Transverse colon (tissue), 4 donors: Measurements from ENCODE around the gene CDYL. TPM values are rescaled to one million over a fixed set of nuclear protein-coding genes. Genes with fewer than 3 reads are reported as not detected.
"Not testable (repeated sequence)": the region's sequence is repeated elsewhere in the genome, so short reads cannot be mapped to it uniquely, and the experiment has no call there.

Experiments
- DNase-seq: peaks from one replicate; pipeline ENCODE4 v3.0.0-alpha.2; 2019
- H3K27ac ChIP-seq, 4 donors: fragments of 200-600 bp; sonication (generic); 2 replicates each; pipeline ENCODE4 v1.5.1; 2016 to 2018; ENCODE audit warnings: inconsistent platforms in 4 of 4
- H3K27me3 ChIP-seq: fragments of 200-600 bp; sonication (generic); 2 replicates; pipeline ENCODE4 v1.5.1; 2017; ENCODE audit warnings: inconsistent platforms
- H3K36me3 ChIP-seq, 4 donors: fragments of 200-600 bp; sonication (generic); 2 replicates each; pipeline ENCODE4 v1.5.1; 2017 to 2019; ENCODE audit warnings: inconsistent platforms in 4 of 4
- H3K4me1 ChIP-seq, 4 donors: fragments of 200-600 bp; sonication (generic); 2 replicates each; pipeline ENCODE4 v1.5.1; 2017 to 2020; ENCODE audit warnings: inconsistent platforms in 4 of 4
- H3K4me3 ChIP-seq, 4 donors: fragments of 200-600 bp; sonication (generic); 1 replicate in 1 of 4; 2 replicates in 3 of 4; pipeline versions ENCODE4 v1.5.1 to v1.6.1; 2017 to 2019; ENCODE audit warnings: inconsistent platforms in 4 of 4
- H3K9me3 ChIP-seq, 2 donors: fragments of 200-600 bp; sonication (generic); 2 replicates each; pipeline ENCODE4 v1.5.1; 2017 to 2019; ENCODE audit warnings: inconsistent platforms in 2 of 2
- CTCF ChIP-seq, 5 experiments: fragments of 200-600 bp in 3 of 5; fragments of 450-650 bp in 2 of 5; sonication (generic) in 3 of 5; IDR thresholded peaks; 1 replicate in 2 of 5; 2 replicates in 3 of 5; pipeline ENCODE4 v1.5.1; 2016 to 2017; ENCODE audit warnings: antibody characterized with exemption in 5 of 5, inconsistent platforms in 3 of 5, mild to moderate bottlenecking in 2 of 5, moderate library complexity in 1 of 5
- EP300 ChIP-seq: sonication (generic); formaldehyde crosslinking; IDR thresholded peaks from one replicate; pipeline ENCODE4 v1.6.1; 2017; ENCODE audit warnings: antibody characterized with exemption, low read depth
- POLR2A ChIP-seq: fragments of 450-650 bp; IDR thresholded peaks from one replicate; pipeline ENCODE4 v1.6.1; 2016; ENCODE audit warnings: antibody characterized with exemption, mild to moderate bottlenecking, moderate library complexity
- POLR2AphosphoS5 ChIP-seq, 3 donors: sonication (generic); formaldehyde crosslinking; IDR thresholded peaks; one replicate each; pipeline ENCODE4 v1.6.1; 2016; ENCODE audit warnings: antibody characterized with exemption in 3 of 3
- WGBS, 2 donors: methylation state at CpG; one replicate each; pipeline ENCODE4 v1.1.5; 2018; ENCODE audit warnings: low coverage in 1 of 2; 5-methylcytosine and 5-hydroxymethylcytosine counted together
- in situ Hi-C, 4 donors: fragments of 200-750 bp; cut with MboI; loops; one replicate each; pipeline versions ENCODE4 v1.15.0 to v1.15.1; 2017; ENCODE audit warnings: low sequenced_read_pairs in 3 of 4, low pct_ligation_motif_present in 1 of 4, low pct_unique_long_range_greater_than_20kb in 1 of 4
- intact Hi-C: fragments of 100-400 bp; cut with DNase I; formaldehyde crosslinking; loops from one replicate; pipeline ENCODE4 v1.15.1; 2023; ENCODE audit warnings: low total_unique reads
- total RNA-seq, 4 donors: library from RNA; depleted of rRNA; stranded (reverse); fragments of >200 nt; gene quantifications; one replicate each; pipeline ENCODE4 v1.1.0, GENCODE V29; 2016

Gene CDYL
- total RNA-seq, 4 donors from 2014 or later: 23.6 to 40.8 (median 30.0) TPM

- in situ Hi-C loops: no loop called here
- H3K27me3 ChIP-seq: no peaks in the 10 kb centered on the region
- intact Hi-C loops: no loop called here
Observed at GRCh38 chr6:4860387-4860786, 84.2 kb downstream of the CDYL start.

GRCh38 chr6:4861564-4861963 is 85.4 kb downstream of the CDYL start:
- Histone ChIP-seq H3K36me3 (no peaks in the 10 kb centered on the region), H3K4me1 (peaks cover 0 to 20% (median 11%) of the 10 kb centered on the region in 4 donors), H3K27ac (no peak overlapping the region), H3K4me3 (no peak overlapping the region), H3K9me3 (no peaks in the 10 kb centered on the region), H3K27me3 (no peaks in the 10 kb centered on the region)
- intact Hi-C loops: no loop called here
- WGBS, 2 donors: 83 to 89% methylated on average over 3 of the region's 3 CpGs
- TF ChIP-seq POLR2AphosphoS5 (IDR thresholded peaks at IDR 0.05): no peak
- no peak for TF ChIP-seq CTCF (IDR thresholded peaks at IDR 0.05)
- TF ChIP-seq EP300: no peak
- TF ChIP-seq POLR2A: no peak
- in situ Hi-C loops: no loop called here
- DNase-seq: no peak

More at GRCh38 chr6:4860387-4860786, 84.2 kb downstream of the CDYL start:
- no peaks in the 10 kb centered on the region for H3K9me3 ChIP-seq
- H3K27ac ChIP-seq: no peak overlapping the region
- TF ChIP-seq POLR2AphosphoS5 (IDR thresholded peaks at IDR 0.05) (no peak), POLR2A (no peak)
- H3K36me3 ChIP-seq: no peaks in the 10 kb centered on the region
- 96 to 100% methylated on average over 2 of the region's 2 CpGs for WGBS, 2 donors
- H3K4me1 ChIP-seq: peaks cover 0 to 20% (median 11%) of the 10 kb centered on the region in 4 donors
- no peak for DNase-seq
- H3K4me3 ChIP-seq: no peak overlapping the region

- H3K9me3 ChIP-seq: peaks cover 0 to 5% of the 10 kb centered on the region in 2 donors
- in situ Hi-C loops: no loop called here
- no peaks in the 10 kb centered on the region for H3K36me3 ChIP-seq
- no peak for TF ChIP-seq POLR2A
- TF ChIP-seq EP300: no peak
- TF ChIP-seq CTCF (IDR thresholded peaks at IDR 0.05): no peak
- TF ChIP-seq POLR2AphosphoS5 (IDR thresholded peaks at IDR 0.05): no peak
- WGBS, 2 donors: 88 to 94% methylated on average over 3 of the region's 3 CpGs
- H3K4me1 ChIP-seq: peaks cover 0 to 5% (median under 1%) of the 10 kb centered on the region in 4 donors
- intact Hi-C loops: no loop called here
- H3K4me3 ChIP-seq: no peak overlapping the region
- no peaks in the 10 kb centered on the region for H3K27me3 ChIP-seq
- no peak for DNase-seq
- no peak overlapping the region for H3K27ac ChIP-seq
Observed at GRCh38 chr6:4864519-4864918, 88.3 kb downstream of the CDYL start.

- WGBS, 2 donors: 97% methylated on average over 4 of the region's 4 CpGs; no CpG with 5 or more reads in 1 of the 2 donors
- H3K27ac ChIP-seq, in situ Hi-C loops, H3K27me3 ChIP-seq, H3K9me3 ChIP-seq, H3K36me3 ChIP-seq, intact Hi-C loops, H3K4me3 ChIP-seq, H3K4me1 ChIP-seq: not testable (repeated sequence)
- peak; percentile 32 for DNase-seq
Observed at GRCh38 chr6:4865006-4865405, 88.8 kb downstream of the CDYL start.

GRCh38 chr6:4870821-4871494 is 94.8 kb downstream of the CDYL start:
- in situ Hi-C loops (no loop called here), intact Hi-C loops (no loop called here)
- Histone ChIP-seq H3K9me3 (peaks cover 0 to 5% of the 10 kb centered on the region in 2 donors), H3K27ac (no peak overlapping the region), H3K27me3 (no peaks in the 10 kb centered on the region), H3K4me1 (peaks cover 0 to 16% (median 4%) of the 10 kb centered on the region in 4 donors), H3K4me3 (no peak overlapping the region), H3K36me3 (no peaks in the 10 kb centered on the region)
- no peak for TF ChIP-seq POLR2AphosphoS5 (IDR thresholded peaks at IDR 0.05)
- TF ChIP-seq EP300: no peak
- TF ChIP-seq CTCF (IDR thresholded peaks at IDR 0.05): no peak
- DNase-seq: no peak
- WGBS, 2 donors: 88 to 94% methylated on average over 2 to 3 of the region's 3 CpGs
